B cell (primary cell): Measurements from ENCODE around the gene BBS7. TPM values are rescaled to one million over a fixed set of nuclear protein-coding genes. Genes with fewer than 3 reads are reported as not detected.

Experiments
- ATAC-seq: fragments of 200-7000 bp; cut with Tn5 transposase; one replicate; pipeline ENCODE4 v1.10.0; 2021; ENCODE audit warnings: low read depth, mild to moderate bottlenecking, moderate number of reproducible peaks, moderate library complexity
- CTCF ChIA-PET: fragments of 350-600 bp; sonication (Branson Sonifier 250); formaldehyde crosslinking; loops from one replicate; lab custom pipeline; 2021; ENCODE audit warnings: antibody characterized with exemption, inconsistent platforms; lab: Charles Lee
- POLR2A ChIA-PET: fragments of 350-600 bp; sonication (Branson Sonifier 250); formaldehyde crosslinking; loops from one replicate; lab custom pipeline; 2021; ENCODE audit warnings: antibody characterized with exemption; lab: Charles Lee
- DNase-seq: peaks from one replicate; pipeline ENCODE4 v3.0.0; 2013
- H2AFZ ChIP-seq: 2 replicates; pipeline ENCODE4 v1.6.1; 2012; ENCODE audit warnings: mild to moderate bottlenecking, low read depth, low read length; ENCODE audit not compliant: insufficient read depth, poor library complexity, severe bottlenecking
- H3K27ac ChIP-seq, 2 donors: 1 replicate in 1 of 2; 2 replicates in 1 of 2; pipeline ENCODE4 v1.5.1; 2012 to 2013; ENCODE audit warnings: low read length in 2 of 2, mild to moderate bottlenecking in 2 of 2, moderate library complexity in 1 of 2
- H3K27me3 ChIP-seq, 4 experiments: fragments of 200-600 bp in 1 of 4; sonication (generic) in 1 of 4; replicated peaks in 1 of 4; 1 replicate in 2 of 4; 2 replicates in 2 of 4; pipeline versions ENCODE4 v1.6.1 to v1.7.0; 2013 to 2016; ENCODE audit warnings: low read length in 3 of 4, mild to moderate bottlenecking in 2 of 4, mixed read lengths in 1 of 4, moderate library complexity in 1 of 4; ENCODE audit not compliant: insufficient read depth in 4 of 4, control insufficient read depth in 3 of 4; ENCODE audit errors: control extremely low read depth in 1 of 4
- H3K36me3 ChIP-seq, 2 experiments: replicated peaks in 1 of 2; 1 replicate in 1 of 2; 2 replicates in 1 of 2; pipeline versions ENCODE4 v1.6.1 to v1.7.1; 2013; ENCODE audit warnings: low read length in 1 of 2; ENCODE audit not compliant: insufficient read depth in 2 of 2, control insufficient read depth in 1 of 2; ENCODE audit errors: control extremely low read depth in 1 of 2, extremely low read depth in 1 of 2
- H3K4me1 ChIP-seq, 2 donors: fragments of 200-600 bp in 1 of 2; sonication (generic) in 1 of 2; 1 replicate in 1 of 2; 2 replicates in 1 of 2; pipeline versions ENCODE4 v1.5.1 to v1.6.1; 2013 to 2017; ENCODE audit warnings: low read length in 2 of 2; ENCODE audit not compliant: control insufficient read depth in 2 of 2, insufficient read depth in 2 of 2
- H3K4me2 ChIP-seq: replicated peaks from 2 replicates; pipeline ENCODE3; 2012; ENCODE audit warnings: mild to moderate bottlenecking, low read depth, low read length; ENCODE audit not compliant: poor library complexity, severe bottlenecking
- H3K4me3 ChIP-seq, 5 experiments: fragments of 200-600 bp in 1 of 5; sonication (generic) in 1 of 5; 1 replicate in 3 of 5; 2 replicates in 2 of 5; pipeline versions ENCODE4 v1.5.1 to v1.7.0; 2011 to 2016; ENCODE audit warnings: low read length in 4 of 5, mild to moderate bottlenecking in 4 of 5, low read depth in 2 of 5, control low read depth in 1 of 5, moderate library complexity in 1 of 5; ENCODE audit not compliant: insufficient read depth in 1 of 5; ENCODE audit errors: control extremely low read depth in 1 of 5, extremely low read depth in 1 of 5
- H3K79me2 ChIP-seq: fragments of 200-600 bp; sonication (generic); one replicate; pipeline ENCODE4 v1.6.0; 2016; ENCODE audit warnings: low read length; ENCODE audit not compliant: control insufficient read depth, insufficient read depth
- H3K9ac ChIP-seq: fragments of 200-600 bp; sonication (generic); 2 replicates; pipeline ENCODE4 v1.6.1; 2017; ENCODE audit warnings: mild to moderate bottlenecking, low read length, moderate library complexity
- H3K9me3 ChIP-seq, 3 donors: one replicate each; pipeline versions ENCODE4 v1.6.1 to v1.7.1; 2013; ENCODE audit warnings: low read length in 2 of 3; ENCODE audit not compliant: control insufficient read depth in 2 of 3, insufficient read depth in 1 of 3; ENCODE audit errors: control extremely low read depth in 1 of 3
- H4K20me1 ChIP-seq: 2 replicates; pipeline ENCODE4 v1.6.0; 2012; ENCODE audit warnings: mild to moderate bottlenecking, low read length; ENCODE audit not compliant: insufficient read depth, control insufficient read depth, poor library complexity, severe bottlenecking
- H3K27ac Mint-ChIP-seq: one replicate; pipeline ENCODE4 v1.8.0; 2021; ENCODE audit warnings: mixed read lengths
- H3K27me3 Mint-ChIP-seq: one replicate; pipeline ENCODE4 v1.8.0; 2021; ENCODE audit warnings: mixed read lengths
- H3K4me1 Mint-ChIP-seq: one replicate; pipeline ENCODE4 v1.8.0; 2021; ENCODE audit warnings: mixed read lengths
- H3K4me3 Mint-ChIP-seq: one replicate; pipeline ENCODE4 v1.8.0; 2021; ENCODE audit warnings: mixed read lengths
- H3K9me3 Mint-ChIP-seq: one replicate; pipeline ENCODE4 v1.8.0; 2022; ENCODE audit warnings: mixed read lengths; ENCODE audit not compliant: insufficient read depth
- EZH2 ChIP-seq: IDR thresholded peaks from 2 replicates; pipeline ENCODE4 v1.6.1; 2012; ENCODE audit warnings: borderline replicate concordance, low read depth, mild to moderate bottlenecking, moderate library complexity, low read length; ENCODE audit not compliant: insufficient read depth, poor library complexity, severe bottlenecking
- whole genome bisulfite sequencing: methylation state at CpG from one replicate; pipeline ENCODE4 v1.1.5; 2013; ENCODE audit warnings: missing lambda C conversion rate; ENCODE audit not compliant: insufficient coverage; 5-methylcytosine and 5-hydroxymethylcytosine counted together
- intact Hi-C: fragments of 100-400 bp; cut with micrococcal nuclease; formaldehyde crosslinking; loops from one replicate; pipeline ENCODE4 v1.10.0; 2022
- polyA plus RNA-seq: library from polyadenylated mRNA; depleted of rRNA; stranded (reverse); fragments of >200 nt; gene quantifications from 2 replicates; pipeline ENCODE4 v1.2.3, GENCODE V29; 2012
- total RNA-seq, 2 donors: library from RNA; stranded (reverse); fragments of 120-200 nt in 1 of 2; gene quantifications; 1 replicate in 1 of 2; 2 replicates in 1 of 2; pipeline versions ENCODE4 v1.2.3 to v1.2.4, GENCODE V29; 2013 to 2022
- TF ChIP-seq, protein P1 (sequence below): fragments of 200-600 bp; IDR thresholded peaks from one replicate; pipeline ENCODE4 v1.8.0; 2022; ENCODE audit warnings: antibody characterized with exemption, mild to moderate bottlenecking

BBS7 gene
- total and polyA plus RNA-seq, 2 donors (not counting 1 experiment from before 2014, with no cell fraction given) = 4.3 to 9.1 TPM

- Histone ChIP-seq H3K36me3 (no peaks in the 10 kb centered on the region), H3K9ac (no peak overlapping the region), H3K27ac (no peak overlapping the region), H3K4me3 (no peak overlapping the region), H3K27me3 (no peaks in the 10 kb centered on the region), H3K4me2 (no peak overlapping the region), H3K9me3 (no peaks in the 10 kb centered on the region), H3K79me2 (no peaks in the 10 kb centered on the region), H3K4me1 (no peaks in the 10 kb centered on the region), H2AFZ (no peak overlapping the region), H4K20me1 (no peaks in the 10 kb centered on the region)
- Mint-ChIP-seq H3K9me3 (no peaks in the 10 kb centered on the region), H3K27ac (no peak overlapping the region), H3K4me1 (no peaks in the 10 kb centered on the region), H3K27me3 (peaks cover 17% of the 10 kb centered on the region), H3K4me3 (no peak overlapping the region)
- ATAC-seq = no peak
- POLR2A ChIA-PET = no interaction called here
- intact Hi-C loops = no loop called here
- CTCF ChIA-PET = no interaction called here
- no peak for DNase-seq
- WGBS = 86% methylated on average over 1 of the region's 2 CpGs
- TF ChIP-seq, protein P1, sequence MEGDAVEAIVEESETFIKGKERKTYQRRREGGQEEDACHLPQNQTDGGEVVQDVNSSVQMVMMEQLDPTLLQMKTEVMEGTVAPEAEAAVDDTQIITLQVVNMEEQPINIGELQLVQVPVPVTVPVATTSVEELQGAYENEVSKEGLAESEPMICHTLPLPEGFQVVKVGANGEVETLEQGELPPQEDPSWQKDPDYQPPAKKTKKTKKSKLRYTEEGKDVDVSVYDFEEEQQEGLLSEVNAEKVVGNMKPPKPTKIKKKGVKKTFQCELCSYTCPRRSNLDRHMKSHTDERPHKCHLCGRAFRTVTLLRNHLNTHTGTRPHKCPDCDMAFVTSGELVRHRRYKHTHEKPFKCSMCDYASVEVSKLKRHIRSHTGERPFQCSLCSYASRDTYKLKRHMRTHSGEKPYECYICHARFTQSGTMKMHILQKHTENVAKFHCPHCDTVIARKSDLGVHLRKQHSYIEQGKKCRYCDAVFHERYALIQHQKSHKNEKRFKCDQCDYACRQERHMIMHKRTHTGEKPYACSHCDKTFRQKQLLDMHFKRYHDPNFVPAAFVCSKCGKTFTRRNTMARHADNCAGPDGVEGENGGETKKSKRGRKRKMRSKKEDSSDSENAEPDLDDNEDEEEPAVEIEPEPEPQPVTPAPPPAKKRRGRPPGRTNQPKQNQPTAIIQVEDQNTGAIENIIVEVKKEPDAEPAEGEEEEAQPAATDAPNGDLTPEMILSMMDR = no peak
- TF ChIP-seq EZH2 = no peak
Measured at GRCh38 chr4:121913667-121914066, 43.4 kb upstream of the BBS7 start.

- DNase-seq (no peak), ATAC-seq (no peak)
- TF ChIP-seq, protein P1 = no peak
- TF ChIP-seq EZH2 = no peak
- WGBS = 80% methylated on average over 1 of the region's 1 CpG
- Mint-ChIP-seq H3K4me1 (no peaks in the 10 kb centered on the region), H3K27ac (no peak overlapping the region), H3K27me3 (peaks cover 11% of the 10 kb centered on the region), H3K4me3 (no peak overlapping the region), H3K9me3 (no peaks in the 10 kb centered on the region)
- CTCF ChIA-PET = interaction anchor here (2.6 kb wide), 1 partner anchor 8 kb away, joined by 8 read pairs; no protein-coding TSS in a partner anchor
- no peaks in the 10 kb centered on the region for H3K79me2 ChIP-seq
- no peak overlapping the region for H3K27ac ChIP-seq
- no peaks in the 10 kb centered on the region for H4K20me1 ChIP-seq
- no peaks in the 10 kb centered on the region for H3K9me3 ChIP-seq
- no peak overlapping the region for H3K4me2 ChIP-seq
- H3K27me3 ChIP-seq = peaks cover 0 to 5% (median 0%) of the 10 kb centered on the region in 4 experiments
- H3K9ac ChIP-seq = no peak overlapping the region
- no peaks in the 10 kb centered on the region for H3K4me1 ChIP-seq
- no peak overlapping the region for H2AFZ ChIP-seq
- intact Hi-C loops = no loop called here
- no peak overlapping the region for H3K4me3 ChIP-seq
- POLR2A ChIA-PET = no interaction called here
- H3K36me3 ChIP-seq = no peaks in the 10 kb centered on the region
Measured at GRCh38 chr4:121908346-121908745, 38.1 kb upstream of the BBS7 start.
